Thymus (tissue), 11 donors: ENCODE results near the gene PCSK5. TPM values are rescaled to one million over a fixed set of nuclear protein-coding genes. Genes with fewer than 3 reads are reported as not detected.

ENCODE experiments used
- DNase-seq, 9 donors: peaks; one replicate each; pipeline ENCODE4 v3.0.0-alpha.2; 2013; ENCODE audit warnings: low spot score in 9 of 9, low read depth in 6 of 9, missing footprints in 1 of 9
- H3K27ac ChIP-seq, 2 donors: one replicate each; pipeline ENCODE4 v1.5.1; 2013; ENCODE audit warnings: control low read depth in 1 of 2, low read depth in 1 of 2, low read length in 1 of 2, mild to moderate bottlenecking in 1 of 2, moderate library complexity in 1 of 2
- H3K27me3 ChIP-seq, 2 donors: one replicate each; pipeline ENCODE4 v1.5.1; 2013; ENCODE audit warnings: low read length in 1 of 2; ENCODE audit not compliant: control insufficient read depth in 2 of 2, insufficient read depth in 1 of 2
- H3K36me3 ChIP-seq, 2 donors: one replicate each; pipeline ENCODE4 v1.5.1; 2013; ENCODE audit warnings: low read length in 1 of 2, mild to moderate bottlenecking in 1 of 2, moderate library complexity in 1 of 2; ENCODE audit not compliant: control insufficient read depth in 2 of 2, insufficient read depth in 2 of 2
- H3K4me1 ChIP-seq, 2 donors: one replicate each; pipeline ENCODE4 v1.5.1; 2013; ENCODE audit warnings: low read length in 2 of 2; ENCODE audit not compliant: control insufficient read depth in 2 of 2, insufficient read depth in 2 of 2
- H3K4me3 ChIP-seq, 2 donors: one replicate each; pipeline ENCODE4 v1.5.1; 2013; ENCODE audit warnings: low read length in 2 of 2, control low read depth in 1 of 2, mild to moderate bottlenecking in 1 of 2
- H3K9me3 ChIP-seq, 2 donors: one replicate each; pipeline ENCODE4 v1.5.1; 2013; ENCODE audit warnings: low read length in 1 of 2, mild to moderate bottlenecking in 1 of 2; ENCODE audit not compliant: control insufficient read depth in 2 of 2, insufficient read depth in 1 of 2
- WGBS: extraction: QIAGEN DNeasy Blood & Tissue Kit; methylation state at CpG from one replicate; pipeline ENCODE4 v1.1.7; 2013; 5-methylcytosine and 5-hydroxymethylcytosine counted together
- polyA plus RNA-seq: library from polyadenylated mRNA; stranded (reverse); fragments of 200-250 nt; gene quantifications from one replicate; pipeline ENCODE4 v1.2.3, GENCODE V29; 2013
- total RNA-seq: library from RNA; stranded (reverse); fragments of 120-200 nt; gene quantifications from one replicate; pipeline ENCODE4 v1.2.4, GENCODE V29; 2013
- donor health status: healthy.

The PCSK5 gene
- total and polyA plus RNA-seq, 2 donors, result 4.1 to 20.1 TPM

GRCh38 chr9:75921391-75922127, 31.1 kb downstream of the PCSK5 start:
- Histone ChIP-seq H3K27me3 (no peaks in the 10 kb centered on the region), H3K4me1 (no peaks in the 10 kb centered on the region), H3K36me3 (no peaks in the 10 kb centered on the region), H3K27ac (no peak overlapping the region), H3K9me3 (no peaks in the 10 kb centered on the region), H3K4me3 (no peak overlapping the region)
- 94% methylated on average over 5 of the region's 5 CpGs for WGBS
- no peak for DNase-seq

GRCh38 chr9:75926385-75926784, 35.9 kb downstream of the PCSK5 start:
- Histone ChIP-seq H3K4me3 (no peak overlapping the region), H3K36me3 (no peaks in the 10 kb centered on the region), H3K27ac (no peak overlapping the region), H3K9me3 (no peaks in the 10 kb centered on the region), H3K27me3 (no peaks in the 10 kb centered on the region), H3K4me1 (no peaks in the 10 kb centered on the region)
- no peak for DNase-seq
- 96% methylated on average over 2 of the region's 2 CpGs for WGBS

- no peak overlapping the region for H3K4me3 ChIP-seq
- DNase-seq, result no peak
- no peaks in the 10 kb centered on the region for H3K27me3 ChIP-seq
- no peaks in the 10 kb centered on the region for H3K9me3 ChIP-seq
- no peak overlapping the region for H3K27ac ChIP-seq
- 92% methylated on average over 2 of the region's 2 CpGs for WGBS
- H3K36me3 ChIP-seq, result no peaks in the 10 kb centered on the region
- H3K4me1 ChIP-seq, result no peaks in the 10 kb centered on the region
These were observed 36.9 kb downstream of the PCSK5 start for GRCh38 chr9:75927356-75927755.

GRCh38 chr9:75930190-75930589, 39.7 kb downstream of the PCSK5 start:
- Histone ChIP-seq H3K9me3 (no peaks in the 10 kb centered on the region), H3K36me3 (peaks cover 8 to 14% of the 10 kb centered on the region in 2 donors), H3K27me3 (no peaks in the 10 kb centered on the region), H3K27ac (no peak overlapping the region), H3K4me3 (no peak overlapping the region), H3K4me1 (no peaks in the 10 kb centered on the region)
- no peak for DNase-seq
- 96% methylated on average over 4 of the region's 4 CpGs for WGBS

GRCh38 chr9:75930730-75931321, 40.4 kb downstream of the PCSK5 start:
- no peaks in the 10 kb centered on the region for H3K9me3 ChIP-seq
- no peak overlapping the region for H3K4me3 ChIP-seq
- no peaks in the 10 kb centered on the region for H3K4me1 ChIP-seq
- WGBS, result 93% methylated on average over 3 of the region's 3 CpGs
- peaks cover 9 to 14% of the 10 kb centered on the region in 2 donors for H3K36me3 ChIP-seq
- no peak overlapping the region for H3K27ac ChIP-seq
- no peaks in the 10 kb centered on the region for H3K27me3 ChIP-seq
- DNase-seq, result no peak

- no peak overlapping the region for H3K27ac ChIP-seq
- no peak overlapping the region for H3K4me3 ChIP-seq
- no peaks in the 10 kb centered on the region for H3K27me3 ChIP-seq
- no peaks in the 10 kb centered on the region for H3K9me3 ChIP-seq
- no peak for DNase-seq
- over 99% methylated on average over 7 of the region's 7 CpGs for WGBS
- peaks cover 9 to 14% of the 10 kb centered on the region in 2 donors for H3K36me3 ChIP-seq
- H3K4me1 ChIP-seq, result peaks cover 8 to 15% of the 10 kb centered on the region in 2 donors
These were observed 43.5 kb downstream of the PCSK5 start for GRCh38 chr9:75933982-75934381.

GRCh38 chr9:75935591-75935990, 45.1 kb downstream of the PCSK5 start:
- DNase-seq, result no peak

GRCh38 chr9:75937521-75938258, 47.2 kb downstream of the PCSK5 start:
- Histone ChIP-seq H3K27ac (peak overlapping the region; percentile 33 to 81), H3K4me3 (no peak overlapping the region), H3K4me1 (peaks cover 8 to 15% of the 10 kb centered on the region in 2 donors), H3K9me3 (no peaks in the 10 kb centered on the region), H3K36me3 (peaks cover 11 to 12% of the 10 kb centered on the region in 2 donors), H3K27me3 (no peaks in the 10 kb centered on the region)
- 25% methylated on average over 7 of the region's 7 CpGs for WGBS
- DNase-seq, result peak; percentile 19 to 88 (median 62)

More at GRCh38 chr9:75935591-75935990, 45.1 kb downstream of the PCSK5 start:
- 92% methylated on average over 2 of the region's 2 CpGs for WGBS
- Histone ChIP-seq H3K4me1 (peaks cover 8 to 15% of the 10 kb centered on the region in 2 donors), H3K9me3 (no peaks in the 10 kb centered on the region), H3K36me3 (peaks cover 9 to 14% of the 10 kb centered on the region in 2 donors), H3K4me3 (no peak overlapping the region), H3K27ac (no peak overlapping the region), H3K27me3 (no peaks in the 10 kb centered on the region)

- no peaks in the 10 kb centered on the region for H3K27me3 ChIP-seq
- no peaks in the 10 kb centered on the region for H3K9me3 ChIP-seq
- peak overlapping the region in 1 of 2 donors; percentile 81 for H3K27ac ChIP-seq
- peaks cover 8 to 15% of the 10 kb centered on the region in 2 donors for H3K4me1 ChIP-seq
- DNase-seq, result no peak
- WGBS, result 89% methylated on average over 1 of the region's 1 CpG
- no peak overlapping the region for H3K4me3 ChIP-seq
- H3K36me3 ChIP-seq, result peaks cover 4 to 8% of the 10 kb centered on the region in 2 donors
These were observed 48.5 kb downstream of the PCSK5 start for GRCh38 chr9:75938946-75939345.
